Hepatocyte (in vitro differentiated cells): ENCODE measurements around the gene SYTL5.

ENCODE experiments used
- EZH2 ChIP-seq: fragments of 200-600 bp; sonication (generic); IDR thresholded peaks from 2 replicates; pipeline ENCODE4 v1.6.1; 2016; ENCODE audit warnings: antibody characterized with exemption, mild to moderate bottlenecking, borderline replicate concordance
- EZH2phosphoT487 ChIP-seq: fragments of 200-600 bp; sonication (generic); IDR thresholded peaks from one replicate; pipeline ENCODE4 v1.6.1; 2018; ENCODE audit warnings: antibody characterized with exemption, mild to moderate bottlenecking, low read depth, moderate library complexity; ENCODE audit not compliant: unreplicated experiment, severe bottlenecking
- TF ChIP-seq, protein P1 (sequence below): fragments of 200-600 bp; sonication (generic); IDR thresholded peaks from 2 replicates; pipeline ENCODE4 v1.5.1; 2016; ENCODE audit warnings: antibody characterized with exemption, mild to moderate bottlenecking; ENCODE audit not compliant: poor library complexity

DNA sequence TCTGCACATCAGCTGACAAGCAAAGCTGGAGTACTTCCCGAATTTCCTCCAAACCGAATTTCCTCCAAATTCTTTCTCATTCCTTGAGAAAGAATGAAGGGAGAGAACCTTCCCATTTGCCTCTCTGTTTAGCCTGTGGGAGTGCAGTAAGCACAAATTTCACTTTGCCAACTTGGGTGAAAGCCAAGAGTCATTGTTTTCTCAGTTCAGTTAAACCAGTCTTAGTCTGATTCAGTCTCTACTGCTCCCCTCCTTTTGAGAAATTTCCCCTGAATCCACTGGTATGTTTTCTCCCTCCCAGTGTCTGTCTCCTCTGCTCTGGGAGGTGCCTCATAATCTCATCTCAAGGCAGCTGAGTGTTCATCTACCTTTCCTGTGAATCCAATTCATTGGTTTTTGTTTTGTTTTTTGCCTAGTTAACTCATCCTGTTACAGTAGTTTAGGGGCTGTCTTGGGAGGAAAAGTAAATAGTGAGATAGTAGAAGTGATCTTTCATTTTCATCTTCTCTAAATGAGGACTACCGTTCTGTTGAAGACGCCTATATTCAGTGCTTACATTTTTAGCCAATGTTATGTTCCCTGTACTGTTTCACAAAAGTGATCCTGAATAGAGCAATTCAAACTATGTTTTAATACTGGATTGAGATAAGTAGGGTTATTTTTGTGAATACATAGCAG, 49.0 kb downstream of the SYTL5 start:
- TF ChIP-seq, protein P1, sequence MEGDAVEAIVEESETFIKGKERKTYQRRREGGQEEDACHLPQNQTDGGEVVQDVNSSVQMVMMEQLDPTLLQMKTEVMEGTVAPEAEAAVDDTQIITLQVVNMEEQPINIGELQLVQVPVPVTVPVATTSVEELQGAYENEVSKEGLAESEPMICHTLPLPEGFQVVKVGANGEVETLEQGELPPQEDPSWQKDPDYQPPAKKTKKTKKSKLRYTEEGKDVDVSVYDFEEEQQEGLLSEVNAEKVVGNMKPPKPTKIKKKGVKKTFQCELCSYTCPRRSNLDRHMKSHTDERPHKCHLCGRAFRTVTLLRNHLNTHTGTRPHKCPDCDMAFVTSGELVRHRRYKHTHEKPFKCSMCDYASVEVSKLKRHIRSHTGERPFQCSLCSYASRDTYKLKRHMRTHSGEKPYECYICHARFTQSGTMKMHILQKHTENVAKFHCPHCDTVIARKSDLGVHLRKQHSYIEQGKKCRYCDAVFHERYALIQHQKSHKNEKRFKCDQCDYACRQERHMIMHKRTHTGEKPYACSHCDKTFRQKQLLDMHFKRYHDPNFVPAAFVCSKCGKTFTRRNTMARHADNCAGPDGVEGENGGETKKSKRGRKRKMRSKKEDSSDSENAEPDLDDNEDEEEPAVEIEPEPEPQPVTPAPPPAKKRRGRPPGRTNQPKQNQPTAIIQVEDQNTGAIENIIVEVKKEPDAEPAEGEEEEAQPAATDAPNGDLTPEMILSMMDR: no peak
- TF ChIP-seq EZH2: no peak
- no peak for TF ChIP-seq EZH2phosphoT487
